Measurements from ENCODE around the gene WDR77. TPM values are rescaled to one million over a fixed set of nuclear protein-coding genes. Genes with fewer than 3 reads are reported as not detected.

The WDR77 gene
- total RNA-seq, 1 donor from 2014 or later = 29.6 TPM

GRCh38 chr1:111471538-111471937 lies 22.5 kb upstream of the WDR77 start:
- no peak for DNase-seq (ENCODE audit: low spot score)
- intact Hi-C loops (cut with DNase I) = no loop called here

- intact Hi-C loops (cut with DNase I) = no loop called here
- peak; percentile 88 for DNase-seq (ENCODE audit: low spot score)
Measured at GRCh38 chr1:111471012-111471411, 22.0 kb upstream of the WDR77 start.

GRCh38 chr1:111470596-111470995 lies 21.5 kb upstream of the WDR77 start:
- intact Hi-C loops (cut with DNase I) = no loop called here
- no peak for DNase-seq (ENCODE audit: low spot score)

GRCh38 chr1:111469539-111469938 lies 20.5 kb upstream of the WDR77 start:
- intact Hi-C loops (cut with DNase I) = no loop called here
- DNase-seq (ENCODE audit: low spot score) = no peak

- intact Hi-C loops (cut with DNase I) = no loop called here
- no peak for DNase-seq (ENCODE audit: low spot score)
Measured at GRCh38 chr1:111468717-111469100, 19.7 kb upstream of the WDR77 start.

GRCh38 chr1:111467865-111468716 lies 19.0 kb upstream of the WDR77 start:
- DNase-seq (ENCODE audit: low spot score) = no peak
- intact Hi-C loops (cut with DNase I) = no loop called here

GRCh38 chr1:111466480-111466879 lies 17.4 kb upstream of the WDR77 start:
- no peak for DNase-seq (ENCODE audit: low spot score)
- intact Hi-C loops (cut with DNase I) = no loop called here

- intact Hi-C loops (cut with DNase I) = no loop called here
- DNase-seq (ENCODE audit: low spot score) = no peak
Measured at GRCh38 chr1:111465754-111466153, 16.7 kb upstream of the WDR77 start.

GRCh38 chr1:111463029-111463683 lies 14.1 kb upstream of the WDR77 start:
- intact Hi-C loops (cut with DNase I) = no loop called here
- DNase-seq (ENCODE audit: low spot score) = no peak

- no peak for DNase-seq (ENCODE audit: low spot score)
- intact Hi-C loops (cut with DNase I) = no loop called here
Measured at GRCh38 chr1:111462370-111463028, 13.4 kb upstream of the WDR77 start.

GRCh38 chr1:111461765-111462164 lies 12.7 kb upstream of the WDR77 start:
- DNase-seq (ENCODE audit: low spot score) = no peak
- intact Hi-C loops (cut with DNase I) = no loop called here

- intact Hi-C loops (cut with DNase I) = no loop called here
- DNase-seq (ENCODE audit: low spot score) = no peak
Measured at GRCh38 chr1:111455642-111456031, 6.6 kb upstream of the WDR77 start.

GRCh38 chr1:111454859-111455641 lies 6.0 kb upstream of the WDR77 start:
- no peak for DNase-seq (ENCODE audit: low spot score)
- intact Hi-C loops (cut with DNase I) = no loop called here

GRCh38 chr1:111453706-111454105 lies 4.7 kb upstream of the WDR77 start:
- intact Hi-C loops (cut with DNase I) = no loop called here
- DNase-seq (ENCODE audit: low spot score) = no peak

- intact Hi-C loops (cut with DNase I) = no loop called here
- no peak for DNase-seq (ENCODE audit: low spot score)
Measured at GRCh38 chr1:111452581-111452980, 3.5 kb upstream of the WDR77 start.

GRCh38 chr1:111450185-111450584 lies 1.1 kb upstream of the WDR77 start:
- intact Hi-C loops (cut with DNase I) = no loop called here

GRCh38 chr1:111449703-111450017 lies 604 bp upstream of the WDR77 start:
- no peak for DNase-seq (ENCODE audit: low spot score)
- intact Hi-C loops (cut with DNase I) = no loop called here

More at GRCh38 chr1:111450185-111450584, 1.1 kb upstream of the WDR77 start:
- no peak for DNase-seq (ENCODE audit: low spot score)

- intact Hi-C loops (cut with DNase I) = no loop called here
- DNase-seq (ENCODE audit: low spot score) = no peak
Measured at GRCh38 chr1:111448482-111448917, 556 bp downstream of the WDR77 start.

GRCh38 chr1:111446967-111447892 lies 1.8 kb downstream of the WDR77 start:
- intact Hi-C loops (cut with DNase I) = no loop called here
- no peak for DNase-seq (ENCODE audit: low spot score)

Data from cardiac septum (tissue), 1 donor.